GM21528 (cell line): Measurements from ENCODE around the gene COL7A1.
"Not testable (repeated sequence)": the region's sequence is repeated elsewhere in the genome, so short reads cannot be mapped to it uniquely, and the experiment has no call there.

ENCODE experiments used
- ATAC-seq: cut with Tn5 transposase; IDR thresholded peaks from one replicate; pipeline ENCODE4 v1.9.1; 2021; ENCODE audit warnings: mild to moderate bottlenecking, moderate library complexity; ENCODE audit not compliant: unreplicated experiment, low FRiP score

COL7A1 gene

GRCh38 chr3:48548126-48548525 lies 47.0 kb downstream of the COL7A1 start:
- no peak for ATAC-seq

- no peak for ATAC-seq
Observed at GRCh38 chr3:48546203-48546829, 48.8 kb downstream of the COL7A1 start.

GRCh38 chr3:48544141-48544540 lies 51.0 kb downstream of the COL7A1 start:
- ATAC-seq, result no peak

GRCh38 chr3:48543271-48543866 lies 51.8 kb downstream of the COL7A1 start:
- no peak for ATAC-seq

GRCh38 chr3:48538451-48538850 lies 56.7 kb downstream of the COL7A1 start:
- ATAC-seq, result no peak

- ATAC-seq, result no peak
Observed at GRCh38 chr3:48536785-48537184, 58.3 kb downstream of the COL7A1 start.

- no peak for ATAC-seq
Observed at GRCh38 chr3:48536116-48536515, 59.0 kb downstream of the COL7A1 start.

GRCh38 chr3:48535578-48535977 lies 59.6 kb downstream of the COL7A1 start:
- no peak for ATAC-seq

GRCh38 chr3:48532977-48533337 lies 62.2 kb downstream of the COL7A1 start:
- ATAC-seq, result no peak

GRCh38 chr3:48532271-48532976 lies 62.7 kb downstream of the COL7A1 start:
- no peak for ATAC-seq

GRCh38 chr3:48530701-48531100 lies 64.4 kb downstream of the COL7A1 start:
- not testable (repeated sequence) for ATAC-seq

GRCh38 chr3:48528754-48529153 lies 66.4 kb downstream of the COL7A1 start:
- ATAC-seq, result no peak

GRCh38 chr3:48528048-48528447 lies 67.1 kb downstream of the COL7A1 start:
- no peak for ATAC-seq

- ATAC-seq, result no peak
Observed at GRCh38 chr3:48524970-48525369, 70.2 kb downstream of the COL7A1 start.

GRCh38 chr3:48521635-48522034 lies 73.5 kb downstream of the COL7A1 start:
- ATAC-seq, result no peak

GRCh38 chr3:48519277-48519643 lies 75.9 kb downstream of the COL7A1 start:
- no peak for ATAC-seq

GRCh38 chr3:48518638-48519276 lies 76.4 kb downstream of the COL7A1 start:
- no peak for ATAC-seq

GRCh38 chr3:48518069-48518468 lies 77.1 kb downstream of the COL7A1 start:
- no peak for ATAC-seq

- ATAC-seq, result no peak
Observed at GRCh38 chr3:48516571-48516970, 78.6 kb downstream of the COL7A1 start.

- ATAC-seq, result no peak
Observed at GRCh38 chr3:48514431-48515227, 80.5 kb downstream of the COL7A1 start.
